SK-N-SH treated with all-trans-retinoic acid at 6 μM for 48 hours (cell line): Measurements from ENCODE around the gene LYRM1.
A peak's percentile ranks its signal among the peaks of the same experiment; 100 is the strongest.

Experiments
- ATAC-seq: fragments of 200-7000 bp; cut with Tn5 transposase; 3 replicates; pipeline ENCODE4 v1.9.1; 2020; ENCODE audit warnings: mild to moderate bottlenecking, moderate library complexity
- ARNTL ChIP-seq: fragments of 450-650 bp; formaldehyde crosslinking; IDR thresholded peaks from 2 replicates; pipeline ENCODE4 v1.5.0; 2020; ENCODE audit warnings: low read depth, mild to moderate bottlenecking, moderate library complexity, borderline replicate concordance
- BACH2 ChIP-seq: fragments of 250-450 bp; sonication (Bioruptor Pico); IDR thresholded peaks from 2 replicates; pipeline ENCODE4 v1.9.0; 2021; ENCODE audit warnings: mild to moderate bottlenecking, borderline replicate concordance
- CREB5 ChIP-seq: fragments of 250-450 bp; sonication (Bioruptor Pico); IDR thresholded peaks from 2 replicates; pipeline ENCODE4 v1.5.1; 2020; ENCODE audit warnings: low read depth, mild to moderate bottlenecking, moderate library complexity
- CSDC2 ChIP-seq: fragments of 250-450 bp; sonication (Bioruptor Pico); IDR thresholded peaks from 2 replicates; pipeline ENCODE4 v1.5.0; 2020; ENCODE audit warnings: mild to moderate bottlenecking, moderate library complexity
- CSRNP3 ChIP-seq: fragments of 250-450 bp; sonication (Bioruptor Pico); IDR thresholded peaks from 2 replicates; pipeline ENCODE4 v1.5.1; 2021; ENCODE audit warnings: mild to moderate bottlenecking, moderate library complexity
- GLIS3 ChIP-seq: fragments of 250-450 bp; sonication (Bioruptor Pico); IDR thresholded peaks from 2 replicates; pipeline ENCODE4 v1.5.0; 2020; ENCODE audit warnings: mild to moderate bottlenecking, moderate library complexity
- ISL1 ChIP-seq: fragments of 250-450 bp; sonication (Bioruptor Pico); IDR thresholded peaks from 2 replicates; pipeline ENCODE4 v2.1.2; 2022; ENCODE audit warnings: mild to moderate bottlenecking, moderate library complexity
- OSR1 ChIP-seq: fragments of 250-450 bp; sonication (Bioruptor Pico); IDR thresholded peaks from 2 replicates; pipeline ENCODE4 v1.8.0; 2022; ENCODE audit warnings: moderate library complexity, mild to moderate bottlenecking, inconsistent platforms
- POU6F1 ChIP-seq: fragments of 250-450 bp; sonication (Bioruptor Pico); IDR thresholded peaks from 2 replicates; pipeline ENCODE4 v1.8.0; 2021; ENCODE audit warnings: low read depth, mild to moderate bottlenecking, moderate library complexity, borderline replicate concordance
- PPARA ChIP-seq: fragments of 250-450 bp; sonication (Bioruptor Pico); IDR thresholded peaks from 2 replicates; pipeline ENCODE4 v1.5.0; 2020; ENCODE audit warnings: mild to moderate bottlenecking, borderline replicate concordance
- RARB ChIP-seq: fragments of 250-450 bp; sonication (Bioruptor Pico); IDR thresholded peaks from 2 replicates; pipeline ENCODE4 v1.8.0; 2021; ENCODE audit warnings: mild to moderate bottlenecking, moderate library complexity
- SNAI2 ChIP-seq: fragments of 250-450 bp; sonication (Bioruptor Pico); IDR thresholded peaks from 2 replicates; pipeline ENCODE4 v1.5.0; 2020; ENCODE audit warnings: mild to moderate bottlenecking, moderate library complexity
- TOX ChIP-seq: fragments of 250-450 bp; sonication (Bioruptor Pico); IDR thresholded peaks from 2 replicates; pipeline ENCODE4 v1.8.0; 2021; ENCODE audit warnings: mild to moderate bottlenecking, moderate library complexity, borderline replicate concordance
- TSHZ2 ChIP-seq: fragments of 250-450 bp; sonication (Bioruptor Pico); IDR thresholded peaks from 2 replicates; pipeline ENCODE4 v1.5.0; 2020; ENCODE audit warnings: mild to moderate bottlenecking, moderate library complexity
- ZC3H10 ChIP-seq: fragments of 250-450 bp; sonication (Bioruptor Pico); IDR thresholded peaks from 2 replicates; pipeline ENCODE4 v1.5.1; 2021; ENCODE audit warnings: mild to moderate bottlenecking, moderate library complexity
- ZFP3 ChIP-seq: fragments of 250-450 bp; sonication (Bioruptor Pico); IDR thresholded peaks from 2 replicates; pipeline ENCODE4 v1.5.0; 2020; ENCODE audit warnings: mild to moderate bottlenecking, moderate library complexity
- ZFP30 ChIP-seq: fragments of 450-650 bp; formaldehyde crosslinking; IDR thresholded peaks from 2 replicates; pipeline ENCODE4 v1.5.0; 2022; ENCODE audit warnings: mild to moderate bottlenecking, moderate library complexity
- ZNF565 ChIP-seq: fragments of 450-650 bp; formaldehyde crosslinking; conservative IDR thresholded peaks from 2 replicates; pipeline ENCODE4 v1.5.0; 2020; ENCODE audit warnings: low read depth, mild to moderate bottlenecking, moderate library complexity
- ZNF70 ChIP-seq: fragments of 450-650 bp; formaldehyde crosslinking; IDR thresholded peaks from 2 replicates; pipeline ENCODE4 v1.5.0; 2020; ENCODE audit warnings: mild to moderate bottlenecking, moderate library complexity
- ZNF8 ChIP-seq: fragments of 450-650 bp; formaldehyde crosslinking; IDR thresholded peaks from 2 replicates; pipeline ENCODE4 v1.5.0; 2020; ENCODE audit warnings: mild to moderate bottlenecking, moderate library complexity

LYRM1 gene

GRCh38 chr16:20865420-20866131 lies 35.0 kb upstream of the LYRM1 start:
- TF ChIP-seq ZNF70 (CRISPR knock-in tag) (no peak), TOX (CRISPR knock-in tag) (no peak; the same call in 1 of the 2 replicates), ARNTL (no peak), CSDC2 (CRISPR knock-in tag) (no peak), CSRNP3 (no peak), RARB (CRISPR knock-in tag) (no peak), ZNF8 (CRISPR knock-in tag) (no peak), POU6F1 (CRISPR knock-in tag) (no peak)
- peak; percentile 35 for ATAC-seq

GRCh38 chr16:20866145-20866772 lies 34.3 kb upstream of the LYRM1 start:
- ATAC-seq = peak; percentile 85
- no peak for TF ChIP-seq CSRNP3
- TF ChIP-seq ARNTL = no peak
- peak; percentile 82 for TF ChIP-seq ZFP3
- 0 out of 2 replicates have a peak, but pooled peaks have one; percentile 30 for TF ChIP-seq ISL1 (CRISPR knock-in tag)
- TF ChIP-seq GLIS3 (CRISPR knock-in tag) = peak; percentile 18; the same call in 1 of the 2 replicates
- TF ChIP-seq TOX (CRISPR knock-in tag) = peak; percentile 22; the same call in 1 of the 2 replicates
- TF ChIP-seq OSR1 (CRISPR knock-in tag) = peak; percentile 51; the same call in 1 of the 2 replicates
- TF ChIP-seq TSHZ2 (CRISPR knock-in tag) = no peak
- peak; percentile 20; the same call in 1 of the 2 replicates for TF ChIP-seq SNAI2 (CRISPR knock-in tag)
- peak; percentile 77 for TF ChIP-seq CSDC2 (CRISPR knock-in tag)

GRCh38 chr16:20866801-20867200 lies 33.8 kb upstream of the LYRM1 start:
- TF ChIP-seq ZNF70 (CRISPR knock-in tag) (no peak), ZC3H10 (CRISPR knock-in tag) (no peak), SNAI2 (CRISPR knock-in tag) (no peak), ZFP30 (CRISPR knock-in tag) (no peak), CREB5 (no peak), TSHZ2 (CRISPR knock-in tag) (no peak), ZFP3 (no peak), PPARA (CRISPR knock-in tag) (no peak), POU6F1 (CRISPR knock-in tag) (no peak), OSR1 (CRISPR knock-in tag) (no peak), CSRNP3 (no peak), ZNF8 (CRISPR knock-in tag) (no peak), GLIS3 (CRISPR knock-in tag) (no peak), ZNF565 (no peak), CSDC2 (CRISPR knock-in tag) (no peak), BACH2 (CRISPR knock-in tag) (no peak)
- ATAC-seq = no peak
